NCI-H82 treated with DMSO at 0.1 percent for 48 hours (cell line): Measurements from ENCODE around the gene SHISAL1.

ENCODE experiments used
- DNase-seq: peaks from one replicate; lab custom pipeline; 2025; ENCODE audit not compliant: unreplicated experiment; lab: John Stamatoyannopoulos, UW

The SHISAL1 gene

DNA sequence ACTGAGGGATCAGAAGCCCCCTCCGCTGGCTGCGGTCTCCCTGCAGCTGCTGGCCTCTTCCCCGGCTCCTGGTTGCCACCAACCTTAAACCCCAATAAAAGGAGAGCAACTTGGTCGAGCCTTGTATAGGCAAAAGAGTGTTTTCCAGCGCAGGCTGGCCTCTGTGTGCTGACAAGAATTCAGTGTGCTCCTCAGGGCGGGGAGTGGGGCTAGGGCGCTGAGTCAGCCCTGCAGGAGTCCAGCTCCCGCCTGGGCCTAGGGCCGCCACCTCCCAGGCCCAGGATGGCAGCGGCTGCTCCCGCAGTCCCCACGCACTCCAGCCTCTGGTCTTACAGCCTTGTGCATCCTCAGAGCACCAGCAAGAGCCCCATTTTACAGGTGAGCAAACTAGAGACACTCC is at the start of gene SHISAL1:
SHISAL1 (minus strand) TSS at position 186 of the 400 bp plus-strand sequence. CDS start 12,006 bp downstream, outside the sequence.
- DNase-seq = no peak

DNA sequence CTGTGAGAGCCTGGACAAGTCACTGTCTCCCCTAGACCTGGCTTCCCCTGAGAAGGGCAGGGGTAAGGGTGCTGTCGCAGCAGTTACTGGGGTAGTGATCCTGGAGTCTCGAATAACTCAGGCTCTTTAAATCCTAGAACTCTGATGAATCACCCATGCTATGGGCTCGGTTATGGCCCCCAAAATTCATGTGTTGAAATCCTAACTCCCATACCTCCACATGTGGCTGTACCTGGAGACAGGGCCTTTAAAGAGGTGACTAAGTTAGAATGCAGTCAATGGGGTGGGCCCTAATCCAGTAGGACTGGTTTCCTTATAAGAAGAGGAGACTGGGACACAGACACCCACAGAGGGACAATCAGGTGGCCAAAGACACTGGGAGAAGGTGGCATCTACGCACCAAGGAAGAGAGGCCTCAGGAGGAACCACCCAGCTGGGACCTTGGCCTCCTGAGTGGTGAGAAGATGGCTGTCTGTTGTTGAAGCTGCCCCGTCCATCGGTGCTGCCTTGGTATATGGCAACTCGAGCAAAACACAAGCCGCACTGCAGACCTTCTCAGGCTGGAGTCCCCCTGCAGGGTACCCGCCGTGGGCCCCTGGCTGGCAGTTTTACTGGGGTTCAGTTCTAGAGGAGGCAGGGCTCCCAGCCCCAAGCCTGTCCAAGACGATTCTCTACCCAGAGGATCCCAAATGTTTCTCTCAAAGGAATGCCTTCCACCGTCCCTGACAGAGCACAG is 48.8 kb upstream of the SHISAL1 start:
- no peak for DNase-seq

DNA sequence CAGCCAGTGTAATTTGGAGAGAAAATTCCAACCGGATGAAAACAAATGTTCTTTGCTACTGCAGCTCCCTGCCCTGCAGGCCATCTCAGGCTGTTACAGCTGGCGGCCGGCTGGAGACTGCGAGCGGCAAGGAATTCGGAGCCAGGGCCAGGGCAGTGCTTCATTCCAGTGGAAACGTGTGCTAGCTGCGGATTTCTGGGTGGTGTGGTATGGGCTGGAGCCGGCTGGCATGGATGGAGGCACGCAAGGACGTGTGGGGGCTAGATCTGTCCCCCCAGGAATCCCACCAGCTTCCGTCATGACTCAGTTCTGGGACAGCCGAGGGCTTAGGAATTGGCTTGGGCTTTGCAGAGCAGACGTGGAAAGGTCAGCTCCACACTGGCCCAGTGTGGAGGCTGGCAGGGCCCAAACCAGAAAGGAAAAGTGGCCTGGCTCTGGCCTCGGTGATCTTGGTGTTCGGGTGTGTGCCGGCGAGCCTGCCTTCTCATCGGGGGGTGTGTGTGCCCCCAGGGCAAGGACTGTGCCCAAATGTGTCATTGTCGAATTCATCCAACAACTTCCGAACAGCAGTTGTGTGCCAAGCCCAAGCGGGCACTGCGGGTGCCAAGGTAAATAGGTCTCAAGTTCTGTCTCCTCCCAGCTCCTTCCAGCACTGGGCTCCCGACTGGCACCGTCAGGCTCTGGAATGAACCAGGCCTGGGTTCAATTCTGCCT is 48.1 kb upstream of the SHISAL1 start:
- DNase-seq = no peak

DNA sequence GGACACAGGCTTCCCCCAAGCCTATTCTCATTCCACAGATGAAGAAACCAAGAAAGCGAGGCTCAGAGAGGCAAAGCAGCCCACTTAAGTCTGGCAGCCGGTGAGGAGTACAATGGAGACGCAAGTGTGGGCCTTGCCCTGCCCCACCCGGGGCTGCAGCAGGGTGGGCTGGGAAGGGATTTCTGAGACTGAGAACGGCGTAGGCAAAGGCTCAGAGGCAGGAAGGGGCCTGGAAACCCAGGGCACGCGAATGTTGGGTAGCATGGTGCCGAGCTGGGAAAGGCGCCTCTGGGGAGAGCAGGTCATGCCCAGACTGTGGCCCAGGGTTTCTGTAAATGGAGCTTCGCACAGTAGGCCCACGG is 47.5 kb upstream of the SHISAL1 start:
- no peak for DNase-seq

DNA sequence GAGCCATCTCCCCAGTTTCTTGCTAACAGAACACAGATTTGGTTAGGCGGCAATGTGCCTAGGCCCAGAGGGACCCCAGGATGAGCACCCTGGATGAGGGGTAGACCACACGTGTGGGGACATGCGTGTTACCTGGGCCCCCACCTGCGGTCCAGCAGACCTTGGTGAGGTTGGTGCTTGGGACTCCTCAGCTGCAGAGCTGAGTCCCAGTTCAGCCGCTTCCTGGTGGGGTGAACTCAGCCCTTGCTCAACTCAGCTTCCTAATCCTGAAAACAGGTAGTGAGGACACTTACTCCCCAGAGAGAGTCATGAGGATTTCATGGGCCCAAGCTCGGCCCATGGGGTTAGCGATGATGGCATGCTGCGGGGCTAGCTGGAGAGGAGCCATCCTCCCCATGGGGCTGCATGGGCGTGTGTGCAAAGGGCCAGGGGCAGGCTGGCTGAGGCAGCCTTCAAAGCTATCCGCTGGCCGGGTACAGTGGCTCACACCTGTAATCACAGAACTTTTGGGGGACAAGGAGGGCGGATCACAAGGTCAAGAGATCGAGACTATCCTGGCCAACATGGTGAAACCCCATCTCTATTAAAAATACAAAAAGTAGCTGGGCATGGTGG is 46.9 kb upstream of the SHISAL1 start:
- no peak for DNase-seq

DNA sequence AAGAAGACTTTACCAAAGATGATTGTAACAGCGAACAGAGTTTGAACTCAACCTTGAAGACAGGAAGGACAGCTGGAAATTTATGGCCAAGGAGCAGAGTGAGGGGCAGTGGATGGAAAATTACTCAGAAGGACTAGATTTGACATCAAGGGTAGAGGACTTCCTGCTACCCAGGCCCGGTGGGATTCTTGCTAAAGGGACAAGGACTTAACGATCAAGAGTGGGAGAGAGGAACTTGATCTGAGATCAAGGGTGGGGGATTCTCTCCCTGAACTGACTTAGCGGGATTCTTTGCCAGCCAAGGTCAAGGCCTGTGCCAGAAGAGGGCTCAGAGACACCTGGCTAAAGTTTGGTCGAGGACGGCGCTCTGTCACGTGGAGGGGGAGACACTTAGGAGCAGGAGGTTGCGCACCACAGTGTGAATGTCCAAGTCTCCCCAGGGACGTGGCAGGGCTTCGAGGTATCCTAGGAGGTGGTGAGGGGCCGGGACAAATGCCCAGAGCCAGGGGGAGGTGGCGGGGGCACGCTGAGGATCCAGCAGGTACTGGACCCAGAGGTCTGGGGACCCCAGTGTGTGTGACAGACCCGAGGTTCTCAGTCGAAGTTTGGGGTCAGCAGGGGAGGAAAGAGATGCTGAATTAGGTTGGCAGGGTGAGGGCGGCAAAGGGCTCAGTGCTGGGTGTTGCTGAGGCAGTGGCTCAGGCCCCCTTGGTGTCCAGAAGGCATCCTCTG is 46.1 kb upstream of the SHISAL1 start:
- no peak for DNase-seq

DNA sequence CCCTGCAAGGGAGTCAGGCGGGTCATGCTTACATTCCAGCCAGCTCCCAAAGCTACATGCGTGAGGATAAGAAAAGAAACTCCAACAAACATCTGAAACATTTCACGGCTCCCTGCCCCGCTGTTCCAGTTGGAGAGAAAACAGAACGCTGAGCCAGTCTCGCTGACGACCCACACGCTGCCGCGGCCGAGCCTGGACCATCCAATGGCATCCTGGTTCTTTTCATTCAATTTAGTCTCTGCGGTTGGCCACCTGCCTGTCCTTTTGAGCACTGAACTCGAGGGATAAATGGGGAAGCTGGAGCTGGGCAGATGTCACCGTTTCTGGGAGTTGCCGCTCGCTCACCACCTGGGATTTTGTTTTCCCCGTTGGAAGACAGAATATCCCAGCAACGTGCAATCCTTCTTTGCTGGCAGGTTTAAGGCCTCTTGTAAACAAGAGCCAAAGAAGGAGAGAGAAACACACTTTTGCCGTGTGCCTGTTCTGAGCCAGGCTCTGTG is 45.3 kb upstream of the SHISAL1 start:
- no peak for DNase-seq

DNA sequence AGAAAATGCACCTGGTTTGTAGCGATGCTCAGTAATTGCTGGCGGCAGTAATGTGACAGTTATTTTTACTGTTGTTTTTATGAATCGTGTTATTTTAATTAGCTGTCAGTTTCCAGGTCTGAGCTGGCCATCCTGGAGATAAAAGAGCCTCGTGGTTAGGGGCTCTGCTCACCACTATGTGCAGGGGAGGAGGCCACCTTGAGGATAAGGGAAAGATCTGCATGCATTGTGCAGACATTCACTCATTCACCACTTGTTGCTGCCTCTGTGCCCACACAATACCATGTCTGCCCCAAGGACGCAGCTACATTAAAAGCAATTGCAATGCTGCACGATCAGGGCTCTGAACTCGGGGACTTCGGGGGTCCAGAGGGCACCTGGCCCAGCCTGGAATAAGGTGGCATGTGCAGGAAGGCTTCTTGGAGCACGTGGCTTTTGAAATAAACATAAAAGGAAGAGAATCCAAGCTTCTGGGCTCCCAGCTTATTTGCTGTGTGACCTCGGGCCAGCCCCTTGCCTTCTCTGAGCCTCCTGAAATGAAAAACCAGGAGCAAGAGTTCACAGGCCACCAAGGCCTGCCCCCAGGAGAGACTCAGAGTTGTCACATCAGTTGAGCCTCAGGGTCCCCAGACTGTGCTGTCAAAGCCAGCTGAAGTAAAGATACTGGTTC is 44.7 kb upstream of the SHISAL1 start:
- no peak for DNase-seq

DNA sequence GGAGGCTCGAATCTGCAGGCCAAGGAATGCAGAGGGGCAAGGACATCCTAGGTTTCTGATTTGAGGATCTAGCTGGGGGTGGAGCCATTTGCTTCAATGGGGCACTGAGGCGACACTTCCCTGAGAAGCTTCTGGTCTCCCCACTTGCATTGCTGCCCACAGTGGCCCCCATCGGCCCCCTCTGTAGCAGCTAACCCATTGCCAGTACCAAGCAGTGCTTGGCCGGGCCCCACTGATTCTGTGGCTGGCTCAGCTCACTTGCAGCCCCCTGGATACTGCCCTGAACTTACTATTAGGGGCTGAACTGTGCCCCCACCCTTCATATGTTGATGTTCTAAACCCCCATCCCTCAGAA is 42.9 kb upstream of the SHISAL1 start:
- no peak for DNase-seq

DNA sequence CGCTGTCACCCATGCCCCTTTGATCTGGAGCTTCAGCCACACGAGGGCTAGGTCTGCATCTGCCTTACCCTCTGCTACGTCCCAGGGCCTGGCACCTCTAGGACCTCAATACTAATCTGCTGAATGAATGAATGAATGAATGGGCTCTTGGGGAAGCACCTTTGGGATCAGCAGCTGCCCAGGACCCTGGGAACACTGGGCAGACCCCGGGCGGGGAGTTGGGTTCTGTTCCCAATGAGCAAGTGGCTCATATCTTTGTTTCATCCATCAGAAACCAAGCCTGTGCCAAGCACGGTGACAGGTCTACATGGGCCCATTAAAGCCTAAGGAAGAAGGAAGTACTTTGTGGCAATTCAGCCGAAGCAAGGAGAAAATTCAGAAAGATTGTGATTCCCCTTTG is 41.5 kb upstream of the SHISAL1 start:
- DNase-seq = no peak

DNA sequence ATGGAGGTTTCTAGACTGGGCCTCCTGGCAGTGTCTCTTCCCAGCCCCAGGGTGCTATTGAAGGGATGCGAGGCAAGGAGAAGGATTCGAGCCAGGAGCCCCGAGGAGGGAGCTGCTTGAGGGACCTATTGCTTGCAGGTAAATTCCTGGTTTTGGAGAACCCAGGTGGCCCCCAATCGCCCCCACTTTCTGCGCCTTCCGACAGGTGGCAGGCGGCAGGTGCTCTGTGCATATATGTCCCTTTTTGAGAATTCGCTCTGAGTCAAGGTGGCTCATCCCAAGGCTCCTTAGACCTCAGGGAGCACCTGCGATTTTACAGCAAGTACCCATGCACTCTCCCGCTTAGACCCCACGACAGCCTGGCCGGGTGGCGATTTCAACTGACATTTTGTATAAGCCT is 40.3 kb upstream of the SHISAL1 start:
- DNase-seq = no peak

DNA sequence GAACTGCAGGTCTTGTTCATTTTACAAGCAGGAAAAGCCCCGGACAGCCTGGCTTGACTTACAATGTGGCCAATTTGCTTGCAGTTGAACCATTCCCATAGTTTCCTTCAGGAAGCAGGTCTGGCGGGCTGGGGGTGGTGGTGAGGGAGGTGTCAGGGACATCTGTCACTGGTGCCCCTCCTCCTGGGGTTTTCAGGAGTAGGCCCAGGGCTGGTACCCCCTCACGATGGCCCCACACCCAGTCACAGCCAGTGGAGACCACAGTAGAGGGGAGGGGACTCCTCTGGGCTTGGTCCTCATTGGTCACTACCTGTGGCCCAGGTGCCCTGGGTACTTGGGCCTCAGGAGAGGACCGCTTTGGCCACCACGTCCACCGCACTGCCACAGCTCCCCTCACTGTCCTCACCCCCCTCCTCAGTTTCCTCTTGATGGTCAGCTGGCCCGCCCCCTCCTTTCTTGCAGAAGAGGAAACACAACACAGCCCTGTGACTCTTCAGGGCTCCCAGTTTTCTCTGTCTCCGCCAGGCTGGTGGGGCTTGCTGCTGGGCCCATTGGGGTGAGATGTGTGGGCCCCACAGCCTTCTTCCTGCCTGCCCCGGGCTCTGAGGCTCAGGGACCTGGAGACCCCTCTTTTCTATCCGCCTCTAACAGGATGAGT is 39.8 kb upstream of the SHISAL1 start:
- no peak for DNase-seq

DNA sequence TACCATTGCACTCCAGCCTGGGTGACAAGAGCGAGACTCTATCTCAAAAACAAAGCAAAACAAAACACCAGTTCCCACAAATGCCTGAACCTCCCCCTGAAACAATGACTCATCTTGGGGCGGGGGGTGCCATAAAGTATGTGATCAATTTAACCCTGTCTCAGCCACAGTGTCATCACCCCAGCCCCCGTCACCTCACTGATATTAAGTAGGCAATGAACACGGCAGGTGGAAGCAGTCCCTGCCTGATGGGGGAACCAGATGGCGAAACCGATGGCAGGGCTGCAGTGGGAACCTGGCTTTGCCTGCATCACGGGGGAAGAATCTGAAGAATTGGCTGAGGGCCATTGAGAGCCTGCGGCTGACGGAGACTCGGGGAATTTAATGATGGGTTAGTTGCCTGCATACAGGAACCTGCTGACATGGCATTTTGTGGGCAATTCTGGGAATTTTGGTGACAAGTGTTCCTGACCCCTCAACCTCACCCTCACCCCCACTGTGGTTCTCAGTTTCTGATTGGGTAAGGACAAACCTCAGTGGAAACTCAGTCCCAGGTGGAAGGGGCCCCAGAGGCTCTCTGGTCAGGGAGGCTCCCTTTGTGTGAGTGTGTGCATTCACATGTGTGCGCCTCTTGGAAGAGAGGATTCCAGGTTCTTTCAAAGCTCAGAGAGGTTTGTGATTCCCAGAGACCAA is 39.1 kb upstream of the SHISAL1 start:
- no peak for DNase-seq

DNA sequence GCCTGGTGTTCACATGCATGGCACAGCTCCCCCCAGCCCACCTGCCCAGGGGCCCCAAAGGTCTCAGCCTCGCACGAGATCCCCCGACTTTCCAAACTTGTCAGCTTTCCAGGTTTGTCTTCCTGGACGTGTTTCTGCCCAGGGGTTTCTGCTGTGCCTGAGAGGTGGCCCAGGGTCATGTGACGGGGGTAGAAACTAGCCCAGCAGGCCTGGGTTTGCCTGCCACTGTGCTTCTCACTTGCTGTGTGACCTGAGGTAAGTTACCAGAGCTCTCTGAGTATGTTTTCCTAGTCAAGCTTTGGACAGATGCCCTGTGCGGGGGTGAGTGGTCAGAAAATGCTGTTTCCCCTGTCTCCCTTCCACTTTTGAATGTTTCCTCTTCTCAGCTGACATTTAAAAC is 38.3 kb upstream of the SHISAL1 start:
- no peak for DNase-seq

DNA sequence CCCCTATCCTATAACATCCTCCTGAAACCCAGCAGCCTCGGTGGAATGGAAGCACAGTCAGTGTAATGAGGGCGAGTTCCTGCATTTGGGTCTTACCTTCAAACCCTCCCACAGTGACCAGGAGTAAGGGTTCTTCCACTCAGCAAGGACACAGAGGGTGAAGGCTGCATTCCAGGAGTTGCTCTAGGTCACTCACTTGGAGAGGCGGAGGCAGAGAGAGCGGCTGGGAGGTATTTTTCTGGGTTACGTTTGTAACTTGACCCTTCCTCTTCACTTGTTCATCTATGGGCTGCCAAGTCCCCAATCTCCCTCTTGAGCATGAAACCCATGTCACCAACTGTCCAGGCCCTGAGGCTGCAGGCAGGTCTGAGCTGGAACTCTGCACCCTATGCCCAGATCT is 36.8 kb upstream of the SHISAL1 start:
- no peak for DNase-seq

DNA sequence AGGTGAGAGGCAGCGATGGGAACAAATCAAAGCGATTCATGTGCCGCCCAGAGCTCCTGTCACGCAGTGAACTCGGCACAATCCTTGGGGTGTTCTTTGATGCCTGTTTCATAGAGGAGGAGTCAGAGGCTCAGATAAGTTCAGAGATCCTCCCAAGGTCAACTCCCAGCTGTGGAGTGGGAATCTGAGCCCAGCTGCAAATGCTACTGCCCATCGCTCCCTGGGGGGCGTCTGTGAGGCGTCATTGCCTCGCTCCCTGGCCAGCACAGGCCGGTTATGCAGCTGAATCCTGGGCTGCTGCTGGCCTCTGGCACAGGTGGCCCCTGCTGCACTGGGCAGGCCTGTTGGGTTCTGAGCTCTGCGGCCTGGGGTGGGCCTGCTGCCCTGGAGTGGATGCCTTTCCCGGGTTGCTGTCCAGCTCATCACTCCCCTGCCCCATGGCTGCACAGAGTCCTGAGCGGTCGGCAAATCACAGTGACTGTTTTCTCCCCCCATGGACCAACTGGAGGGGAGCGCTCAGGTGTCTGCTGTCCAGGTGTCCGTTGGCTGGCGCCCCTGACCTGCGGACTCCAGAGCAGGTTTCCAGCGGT is 36.3 kb upstream of the SHISAL1 start:
- DNase-seq = no peak

DNA sequence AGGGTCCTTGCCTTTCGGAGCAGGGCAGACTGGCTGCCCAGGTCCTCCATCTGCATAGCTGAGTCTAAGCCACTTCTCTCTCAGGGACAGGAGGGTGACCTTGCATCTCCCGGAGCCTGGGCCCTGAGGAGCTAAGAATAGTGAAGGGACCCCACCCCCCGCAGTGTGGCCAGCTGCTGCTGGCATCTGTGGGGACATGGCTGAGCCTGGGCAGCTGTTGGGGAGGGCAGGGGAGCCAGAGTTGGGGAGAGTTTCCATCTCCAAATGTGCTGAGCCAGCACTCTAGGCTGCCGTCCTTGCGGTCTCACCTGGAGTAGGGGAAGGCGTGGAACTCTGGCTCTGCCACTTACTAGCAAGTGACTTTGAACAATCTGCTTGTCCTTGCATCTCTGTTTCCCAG is 34.8 kb upstream of the SHISAL1 start:
- no peak for DNase-seq

DNA sequence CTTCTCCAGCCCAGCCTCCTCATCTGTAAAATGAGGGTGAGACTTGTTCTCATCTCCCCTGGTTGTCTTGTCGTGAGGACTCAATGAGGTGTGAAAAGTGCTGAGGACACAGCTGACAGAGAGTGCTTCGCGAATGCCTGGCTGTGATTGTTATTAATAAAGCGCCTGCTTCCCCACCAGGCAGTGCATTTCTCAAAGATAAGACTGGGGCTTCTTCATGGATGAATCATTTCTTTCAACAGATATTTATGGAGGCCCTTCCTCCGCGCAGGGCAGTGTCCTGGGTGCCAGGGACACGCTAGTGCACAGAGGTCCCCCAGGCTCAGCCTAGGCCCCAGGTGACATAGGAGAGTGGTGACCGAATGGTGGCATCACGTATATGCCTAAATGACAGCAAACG is 34.3 kb upstream of the SHISAL1 start:
- DNase-seq = no peak

DNA sequence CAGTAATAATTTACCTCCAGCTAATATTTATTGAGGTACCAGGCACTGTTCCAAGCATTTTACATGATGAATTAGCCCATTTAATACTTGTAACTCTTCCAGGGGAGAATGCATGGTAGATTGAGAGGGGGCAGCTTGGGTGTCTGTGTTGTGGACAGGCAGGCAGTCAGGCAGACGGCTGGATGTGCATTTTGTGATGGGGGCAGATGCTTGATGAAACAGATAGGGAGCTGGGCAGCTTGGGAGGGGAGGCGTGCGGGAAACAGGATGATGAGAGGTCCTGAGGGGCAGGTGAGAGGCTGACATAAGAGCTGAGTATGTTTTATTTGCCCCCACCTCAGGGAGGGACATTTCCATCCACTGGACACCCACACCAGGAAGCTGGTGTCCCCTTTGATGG is 33.1 kb upstream of the SHISAL1 start:
- no peak for DNase-seq

DNA sequence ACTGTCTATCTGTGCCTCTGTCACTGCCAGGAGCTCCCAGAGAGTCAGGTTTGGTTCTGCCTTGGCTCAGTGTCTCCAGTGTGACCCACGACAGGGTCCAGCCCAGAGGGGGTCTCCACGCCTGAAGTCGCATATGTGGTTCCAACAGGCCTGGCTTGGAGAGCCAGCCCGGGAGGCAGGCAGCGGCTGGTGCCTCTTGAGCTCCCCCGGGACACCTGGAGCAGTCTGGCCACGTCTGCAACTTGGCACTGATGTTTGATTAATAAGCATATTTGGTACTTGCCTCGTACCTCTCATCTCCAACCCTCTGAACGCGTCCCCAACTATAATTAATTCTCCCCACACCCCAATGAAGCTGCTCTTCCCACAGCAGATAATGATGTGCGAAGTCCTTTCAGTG is 31.7 kb upstream of the SHISAL1 start:
- no peak for DNase-seq
